SHP77 (cell line): ENCODE measurements around the gene MBD3L1.
A peak's percentile ranks its signal among the peaks of the same experiment; 100 is the strongest.

Experiments used
- DNase-seq, 2 experiments: peaks; one replicate each; lab custom pipeline; 2025; lab: John Stamatoyannopoulos, UW

MBD3L1 gene

DNA sequence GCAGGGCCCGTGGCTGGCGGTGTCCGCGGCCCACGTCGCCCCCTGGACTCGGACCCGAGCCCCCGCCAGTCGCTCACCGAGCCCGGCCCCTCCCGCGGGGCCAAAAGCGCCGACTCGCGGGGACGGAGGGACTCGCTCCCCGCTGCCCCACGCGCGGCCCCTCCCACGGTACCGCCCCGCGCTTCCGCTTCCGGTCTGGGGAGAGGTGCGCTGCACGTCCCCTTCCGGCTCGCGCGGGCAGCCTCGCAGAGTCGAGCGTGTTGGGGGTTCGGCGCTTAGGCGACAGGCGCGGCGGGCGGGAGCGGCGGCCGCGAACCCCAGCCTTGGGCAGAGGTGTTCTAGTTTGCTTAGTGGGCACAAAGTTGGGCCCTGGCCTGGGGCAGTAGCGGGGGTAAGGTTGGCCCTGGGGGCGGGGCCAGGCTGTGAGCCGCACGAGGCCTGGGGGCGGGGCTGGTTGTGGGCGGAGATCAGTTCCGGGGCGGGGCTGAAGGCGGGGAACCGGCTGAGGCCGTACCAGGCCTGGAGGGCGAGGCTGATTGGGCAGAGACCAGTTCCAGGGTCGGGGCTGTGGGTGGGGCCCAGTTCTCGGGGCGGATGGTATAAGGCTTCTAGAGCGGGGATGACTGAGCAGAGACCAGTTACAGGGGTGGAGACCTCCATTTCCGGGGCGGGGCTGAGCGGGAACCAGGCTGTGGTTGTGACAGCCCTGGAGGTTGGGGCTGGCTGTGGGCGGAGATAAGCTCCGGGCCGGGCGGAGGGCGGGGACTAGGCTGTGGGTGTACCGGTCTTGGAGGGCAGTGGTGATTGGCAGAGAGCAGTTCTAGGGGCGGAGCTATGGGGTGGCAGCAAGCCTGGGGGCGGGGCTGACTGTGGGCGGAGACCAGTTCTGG lies at the start of gene MBD3L1, which contains the start of gene ZNF558:
Gene MBD3L1 (plus strand): TSS at position 246 of the 890 bp plus-strand sequence. CDS start 10,302 bp downstream, outside the sequence.
Gene ZNF558 (minus strand): TSS at position 173 of the 890 bp plus-strand sequence. CDS start 9,645 bp downstream, outside the sequence.
- DNase-seq = peak; percentile 95 to 96

DNA sequence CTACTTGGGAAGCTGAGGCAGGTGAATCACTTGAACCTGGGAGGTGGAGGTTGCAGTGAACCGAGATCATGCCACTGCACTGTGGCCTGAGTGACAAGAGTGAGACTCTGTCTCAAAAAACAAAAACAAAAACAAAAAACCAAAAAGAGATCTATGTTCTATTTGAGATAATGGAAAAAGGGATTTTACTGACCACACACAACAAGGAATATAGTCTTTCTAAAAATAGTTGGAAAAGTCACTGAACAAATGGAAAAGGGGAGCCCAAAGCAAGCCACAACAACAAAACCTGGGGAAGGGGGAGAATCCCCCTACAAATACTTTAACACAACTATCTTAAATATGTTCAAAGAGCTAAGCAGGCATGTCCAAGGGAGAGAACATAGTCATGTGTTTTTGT lies 37.4 kb upstream of the MBD3L1 start:
- DNase-seq = no peak

DNA sequence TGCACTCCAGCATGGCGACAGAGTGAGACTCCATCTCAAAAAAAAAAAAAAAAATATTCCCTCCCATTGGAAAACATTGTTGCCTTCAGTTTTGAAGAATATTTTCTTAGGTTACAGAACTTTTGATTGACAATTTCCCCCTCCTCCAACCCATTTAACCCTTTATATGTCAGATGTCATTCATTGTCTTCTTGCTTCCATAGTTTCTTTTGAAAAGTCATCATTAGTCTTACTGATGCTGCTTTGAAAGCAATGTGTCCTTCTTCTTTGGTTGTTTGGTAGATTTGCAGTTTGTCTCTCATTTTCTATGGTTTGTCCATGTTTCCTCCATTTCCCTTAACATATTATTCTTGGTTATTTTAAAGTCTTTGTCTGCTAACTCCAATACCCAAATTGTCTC lies 25.5 kb upstream of the MBD3L1 start:
- no peak for DNase-seq

DNA sequence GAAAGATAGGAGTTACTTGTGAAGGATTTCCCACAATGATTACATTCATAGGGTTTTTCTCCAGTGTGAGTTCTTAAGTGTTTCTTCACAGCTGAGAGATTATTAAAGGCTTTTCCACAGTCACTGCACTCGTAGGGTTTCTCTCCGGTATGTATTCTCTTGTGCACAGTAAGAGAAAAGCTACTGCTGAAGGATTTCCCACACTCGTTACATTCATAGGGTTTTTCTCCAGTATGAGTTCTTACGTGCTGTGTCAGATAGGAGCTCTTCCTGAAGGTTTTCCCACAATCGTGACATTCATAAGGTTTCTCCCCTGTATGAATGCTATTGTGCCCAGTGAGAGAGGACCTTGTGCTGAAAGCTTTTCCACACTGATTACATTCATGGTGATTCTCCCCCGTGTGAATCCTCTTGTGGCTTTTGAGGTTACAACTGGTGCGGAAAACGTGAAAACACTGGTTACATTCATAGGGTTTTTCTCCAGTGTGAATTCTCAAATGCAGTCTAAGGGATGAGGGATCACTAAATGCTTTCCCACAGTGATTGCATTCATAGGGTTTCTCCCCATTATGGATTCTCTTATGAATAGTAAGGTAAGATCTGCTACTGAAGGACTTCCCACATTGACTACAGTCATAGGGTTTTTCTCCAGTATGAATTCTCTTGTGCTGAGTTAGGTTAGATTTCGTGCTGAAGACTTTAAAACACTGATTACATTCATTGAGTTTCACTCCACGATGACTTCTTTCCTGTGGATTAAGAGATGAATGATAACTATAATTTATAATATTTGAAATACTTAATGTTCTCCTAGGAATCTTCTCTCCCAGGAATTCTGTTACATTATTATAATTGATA lies 20.6 kb upstream of the MBD3L1 start:
- DNase-seq = no peak

DNA sequence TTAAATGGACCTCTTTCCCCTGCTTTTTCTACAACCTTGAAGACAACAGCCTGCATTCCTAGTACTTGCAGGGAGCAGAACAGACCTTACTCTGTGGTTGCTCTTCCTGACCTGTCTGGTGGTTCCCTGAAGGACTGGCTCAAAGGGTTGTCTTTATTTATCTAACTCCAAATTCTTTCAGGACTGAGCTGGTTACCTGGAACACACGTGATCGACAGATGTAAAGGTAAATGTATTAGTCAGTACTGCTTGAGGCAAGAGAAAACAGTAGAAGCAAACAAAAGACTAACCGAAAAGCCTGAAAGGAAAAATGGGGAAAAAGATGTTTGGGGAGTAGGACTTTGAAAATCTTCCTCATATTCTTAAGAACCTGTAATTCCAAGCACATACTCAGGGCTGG lies 18.0 kb upstream of the MBD3L1 start:
- DNase-seq = no peak

DNA sequence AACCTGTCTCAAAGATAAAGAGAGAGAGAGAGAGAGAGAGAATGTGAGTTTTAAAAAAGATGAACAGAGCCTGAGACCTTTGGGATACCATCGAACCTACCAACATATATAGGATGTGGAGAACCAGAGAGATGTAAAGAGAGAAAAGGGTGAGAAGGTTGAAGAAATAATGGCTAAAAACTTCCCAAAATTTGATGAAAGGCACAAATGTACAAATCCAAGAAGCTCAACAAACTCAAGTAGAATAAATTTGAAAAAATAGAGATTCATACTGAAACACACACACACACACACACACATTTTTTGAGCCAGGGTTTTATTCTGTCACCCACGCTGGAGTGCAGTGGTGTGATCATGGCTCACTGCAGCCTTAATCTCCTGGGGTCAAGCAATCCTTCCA lies 16.4 kb upstream of the MBD3L1 start:
- DNase-seq = no peak

DNA sequence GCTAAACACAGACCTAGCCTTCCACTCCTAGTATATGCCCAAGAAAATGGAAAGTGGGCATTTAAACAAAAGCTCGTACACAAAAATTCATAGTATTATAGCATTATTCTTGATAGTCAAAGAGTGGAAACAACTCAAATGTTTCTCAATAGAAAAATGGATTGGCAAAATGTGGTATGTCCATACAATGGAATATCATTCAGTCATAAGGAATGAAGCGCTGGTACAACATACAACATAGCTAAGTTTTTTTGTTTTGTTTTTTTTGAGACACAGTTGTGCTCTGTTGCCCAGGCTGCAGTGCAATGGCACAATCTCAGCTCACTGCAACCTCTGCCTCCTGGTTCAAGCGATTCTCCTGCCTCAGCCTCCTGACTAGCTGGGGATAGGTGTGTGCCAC lies 11.9 kb upstream of the MBD3L1 start:
- no peak for DNase-seq

DNA sequence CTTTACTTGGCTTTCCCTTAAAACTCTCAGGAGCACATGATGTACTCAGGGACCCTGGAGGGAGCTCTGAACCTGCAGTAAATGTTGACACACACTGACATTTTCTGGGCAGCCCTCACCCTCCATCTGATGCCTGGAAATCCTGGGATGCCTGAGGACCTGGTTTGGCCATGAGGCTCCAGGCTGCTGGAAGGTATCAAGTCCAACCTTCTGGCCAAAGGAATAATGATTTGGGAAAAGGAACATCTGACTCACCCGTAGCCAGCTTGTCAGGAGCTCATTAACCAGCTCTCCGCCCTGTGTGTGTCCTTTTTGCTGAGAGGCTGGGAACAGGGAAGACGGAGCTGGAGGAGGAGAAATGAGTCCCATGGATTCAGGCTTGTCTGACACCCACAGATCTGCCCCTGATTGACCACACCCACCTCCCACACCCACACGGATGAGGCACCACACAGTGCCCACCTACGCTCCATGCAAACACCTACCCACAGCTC lies 10.4 kb upstream of the MBD3L1 start:
- no peak for DNase-seq

DNA sequence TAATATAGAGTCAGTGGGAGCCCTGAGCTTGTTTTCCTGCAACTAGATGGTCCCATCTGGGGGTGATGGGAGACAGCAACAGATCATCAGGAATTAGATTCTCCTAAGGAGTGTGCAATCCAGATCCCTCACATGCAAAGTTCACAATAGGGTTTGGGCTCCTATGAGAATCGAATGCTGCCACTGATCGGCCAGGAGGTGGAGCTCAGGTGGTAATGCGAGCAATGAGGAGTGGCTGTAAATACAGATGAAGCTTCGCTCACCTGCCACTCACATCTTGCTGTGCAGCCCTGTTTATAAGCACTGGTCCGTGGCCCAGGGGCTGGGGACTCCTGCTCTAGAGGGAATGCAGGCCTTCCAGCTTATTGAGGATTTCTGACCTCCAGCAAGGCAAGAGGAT lies 5.8 kb upstream of the MBD3L1 start:
- no peak for DNase-seq

DNA sequence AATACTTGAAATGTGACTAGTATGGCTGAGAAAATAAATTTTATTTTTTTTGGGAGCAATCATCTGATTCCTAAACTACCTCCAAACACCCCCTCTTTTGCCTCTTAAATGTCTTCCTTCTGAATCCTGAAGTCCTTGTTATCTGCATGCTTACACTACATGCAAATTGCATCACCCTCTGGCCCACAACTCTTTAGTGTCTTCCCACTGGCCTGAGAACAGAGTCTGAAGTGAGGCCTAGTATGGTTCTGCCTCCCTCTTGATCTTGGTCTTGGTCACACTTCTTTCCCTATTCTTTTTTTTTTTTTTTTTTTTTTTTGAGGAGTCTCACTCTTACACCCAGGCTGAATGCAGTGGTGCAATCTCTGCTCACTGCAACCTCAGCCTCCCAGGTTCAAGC lies 4.9 kb upstream of the MBD3L1 start:
- no peak for DNase-seq

DNA sequence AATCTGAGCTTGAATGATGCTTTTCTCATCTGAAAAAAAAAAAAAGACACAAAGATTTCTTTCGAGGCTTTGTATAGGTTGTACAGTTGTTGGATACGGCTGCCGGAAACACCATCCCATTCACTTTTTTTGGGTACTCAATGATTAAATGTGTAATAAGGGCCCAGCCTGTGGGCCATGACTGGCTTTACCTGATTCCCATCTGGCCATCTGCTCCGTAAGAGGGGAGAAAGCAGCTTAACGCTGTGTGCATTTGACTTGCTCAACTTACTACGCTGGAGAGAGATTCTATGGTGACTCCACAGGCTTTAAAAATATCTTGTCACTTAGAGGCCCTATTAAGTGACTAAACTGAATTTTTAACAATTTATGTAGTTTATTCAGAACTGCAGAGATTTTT lies 804 bp upstream of the MBD3L1 start:
- no peak for DNase-seq

DNA sequence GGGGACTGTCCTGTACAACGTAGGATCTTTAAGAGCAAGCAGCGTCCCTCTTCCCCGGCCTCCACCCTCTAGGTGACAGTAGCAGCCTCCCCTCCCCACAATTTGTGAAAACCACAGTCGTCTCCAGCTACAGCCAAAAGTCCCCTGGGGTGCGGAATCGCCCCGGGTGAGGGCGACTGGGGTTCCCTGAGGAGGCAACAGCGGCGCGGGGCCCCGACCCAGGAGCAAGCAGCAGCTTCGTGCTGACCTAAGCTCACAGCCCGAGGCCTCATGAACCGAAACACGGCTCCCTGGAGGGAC lies 395 bp upstream of the MBD3L1 start:
- DNase-seq = peak; percentile 38 to 67

DNA sequence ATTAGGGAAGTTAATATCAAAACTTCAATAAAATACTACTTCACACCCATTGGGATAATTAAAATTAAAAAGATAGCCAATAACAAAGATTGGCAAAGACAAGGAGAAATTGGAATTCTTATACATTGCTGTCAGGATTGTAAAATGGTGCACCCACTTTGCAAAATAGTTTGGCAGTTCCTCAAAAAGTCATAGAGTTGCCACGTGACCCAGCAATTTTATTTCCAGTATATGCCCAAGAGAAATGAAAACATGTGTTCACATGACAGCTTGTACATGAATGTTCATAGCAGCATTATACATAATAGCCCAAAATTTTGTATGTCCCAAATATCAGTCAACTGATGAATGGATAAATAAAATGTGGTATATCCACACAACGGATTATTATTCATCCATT lies 3.3 kb downstream of the MBD3L1 start:
- DNase-seq = no peak

DNA sequence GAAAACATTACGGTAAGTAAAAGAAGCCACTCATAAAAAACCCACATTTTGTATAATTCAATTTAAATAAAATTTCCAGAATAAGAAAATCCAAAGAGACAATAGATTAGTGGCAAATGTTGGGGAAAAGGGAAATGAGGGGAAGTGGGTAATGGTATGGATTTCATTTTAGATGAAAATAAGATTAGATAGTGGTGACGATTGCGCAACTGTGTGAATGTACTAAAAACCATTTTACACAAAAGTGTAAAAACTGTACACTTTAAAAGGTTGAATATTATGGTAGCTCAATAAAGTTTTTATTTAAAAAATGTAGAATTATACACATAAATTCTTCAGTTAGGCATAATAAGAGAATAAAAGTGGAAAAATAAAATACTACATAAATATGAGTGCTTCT lies 3.7 kb downstream of the MBD3L1 start:
- no peak for DNase-seq

DNA sequence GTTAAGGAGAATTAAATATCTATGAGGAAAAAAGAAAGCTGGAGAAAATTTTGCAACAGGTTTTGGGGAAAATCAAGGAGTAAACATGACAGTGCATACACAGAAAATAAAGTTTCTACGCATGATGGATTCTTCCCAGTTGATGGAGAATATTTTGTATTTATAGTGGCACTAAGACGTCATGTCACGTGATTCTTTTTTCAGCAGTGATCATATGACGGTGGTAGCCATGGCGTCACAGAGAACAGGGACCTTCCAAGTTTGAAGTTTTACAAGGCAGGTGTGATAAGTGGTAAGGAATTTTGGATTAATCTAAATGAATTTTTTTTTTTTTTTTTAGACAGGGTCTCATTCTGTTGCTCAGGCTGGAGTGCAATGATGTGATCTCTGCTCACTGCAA lies 8.5 kb downstream of the MBD3L1 start:
- no peak for DNase-seq

DNA sequence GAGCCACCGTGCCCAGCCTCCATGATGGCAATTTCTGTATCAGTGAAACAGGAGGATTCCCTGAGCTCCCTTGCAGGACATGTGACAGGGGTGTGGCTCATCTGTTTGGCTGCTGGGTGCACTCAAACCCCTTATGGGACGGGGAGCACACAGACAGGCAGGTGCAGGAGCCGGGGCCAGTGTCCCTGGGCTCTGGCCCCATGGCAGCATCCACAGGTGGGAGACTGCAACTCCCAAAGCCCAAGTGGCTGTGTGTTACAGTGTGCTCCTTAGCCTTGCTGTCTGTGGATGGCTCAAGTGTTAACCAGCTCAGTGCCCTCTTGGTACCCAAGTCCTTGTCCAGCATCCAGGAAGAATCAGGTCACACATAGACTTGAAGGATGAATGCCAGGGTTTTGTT lies 14.6 kb downstream of the MBD3L1 start:
- no peak for DNase-seq

DNA sequence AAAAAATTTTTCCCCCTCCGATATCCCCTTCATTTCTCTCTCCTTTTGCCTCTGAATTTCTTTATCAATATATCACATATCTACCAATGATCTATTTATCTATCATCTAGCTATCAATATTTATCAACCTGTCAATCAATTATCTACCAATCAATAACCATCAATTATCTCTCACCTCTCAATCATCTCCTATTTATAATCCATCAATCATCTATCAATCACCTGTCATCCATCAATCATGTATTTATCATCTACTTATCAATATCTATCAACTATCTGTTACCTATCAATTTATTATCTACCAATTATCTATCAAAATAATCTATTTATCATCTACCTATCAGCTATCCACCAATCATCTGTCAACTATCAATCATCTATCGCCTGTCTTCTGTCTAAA lies 17.1 kb downstream of the MBD3L1 start:
- no peak for DNase-seq

DNA sequence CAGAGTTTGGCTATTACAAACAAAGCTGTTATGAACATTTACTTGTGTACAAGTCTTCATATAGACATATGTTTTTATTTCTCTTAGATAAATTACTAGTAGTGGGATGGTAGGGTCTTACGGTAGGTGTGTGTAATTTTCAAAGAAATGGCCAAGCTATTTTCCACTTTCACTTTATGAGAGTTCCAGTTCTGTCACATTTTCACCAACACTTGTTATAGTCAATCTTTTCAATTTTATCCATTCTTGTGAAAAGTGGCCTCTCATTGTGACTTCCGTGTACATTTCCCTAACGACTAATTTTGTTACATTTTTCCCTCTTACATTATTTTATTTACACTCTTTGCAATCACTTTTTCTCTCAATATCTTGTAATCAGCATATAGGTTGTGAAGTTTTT lies 18.3 kb downstream of the MBD3L1 start:
- no peak for DNase-seq

DNA sequence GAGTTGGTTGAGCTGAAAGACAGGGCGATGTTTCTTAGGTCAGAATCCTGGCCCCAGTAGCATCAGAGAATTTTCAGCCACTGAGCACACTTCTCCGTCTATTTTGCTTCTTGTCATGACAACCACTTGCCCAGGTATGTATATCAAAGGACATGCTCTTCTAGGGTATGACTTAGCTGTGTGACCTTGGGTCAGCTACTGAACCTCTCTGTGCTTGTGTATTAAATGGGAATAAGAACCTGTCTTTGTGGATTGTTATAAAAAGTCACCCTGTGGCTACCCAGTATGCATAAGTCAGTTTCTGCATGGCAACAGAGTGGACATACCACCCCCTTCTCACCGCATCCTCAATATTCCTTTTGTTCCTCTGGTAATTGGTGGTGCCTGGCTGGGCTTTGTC lies 26.1 kb downstream of the MBD3L1 start:
- DNase-seq = no peak

DNA sequence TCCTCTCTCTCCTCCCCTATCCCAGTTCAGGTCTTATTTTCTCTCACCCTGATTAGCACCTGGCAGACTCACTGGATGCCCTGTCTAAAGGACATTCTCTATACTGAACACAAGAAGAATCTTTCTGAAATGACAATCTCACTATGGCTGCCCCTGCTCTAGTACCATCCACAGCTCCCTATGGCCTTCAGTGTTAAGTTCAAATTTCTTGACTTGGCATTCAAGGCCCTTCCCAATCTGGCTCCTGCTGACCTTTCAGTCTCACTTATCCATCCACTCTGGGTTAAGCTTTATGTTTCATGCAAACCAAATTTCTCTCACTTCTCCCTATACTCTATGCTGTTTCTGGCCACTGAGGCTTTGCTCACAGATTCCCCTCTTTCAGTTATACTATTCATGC lies 34.2 kb downstream of the MBD3L1 start:
- no peak for DNase-seq

DNA sequence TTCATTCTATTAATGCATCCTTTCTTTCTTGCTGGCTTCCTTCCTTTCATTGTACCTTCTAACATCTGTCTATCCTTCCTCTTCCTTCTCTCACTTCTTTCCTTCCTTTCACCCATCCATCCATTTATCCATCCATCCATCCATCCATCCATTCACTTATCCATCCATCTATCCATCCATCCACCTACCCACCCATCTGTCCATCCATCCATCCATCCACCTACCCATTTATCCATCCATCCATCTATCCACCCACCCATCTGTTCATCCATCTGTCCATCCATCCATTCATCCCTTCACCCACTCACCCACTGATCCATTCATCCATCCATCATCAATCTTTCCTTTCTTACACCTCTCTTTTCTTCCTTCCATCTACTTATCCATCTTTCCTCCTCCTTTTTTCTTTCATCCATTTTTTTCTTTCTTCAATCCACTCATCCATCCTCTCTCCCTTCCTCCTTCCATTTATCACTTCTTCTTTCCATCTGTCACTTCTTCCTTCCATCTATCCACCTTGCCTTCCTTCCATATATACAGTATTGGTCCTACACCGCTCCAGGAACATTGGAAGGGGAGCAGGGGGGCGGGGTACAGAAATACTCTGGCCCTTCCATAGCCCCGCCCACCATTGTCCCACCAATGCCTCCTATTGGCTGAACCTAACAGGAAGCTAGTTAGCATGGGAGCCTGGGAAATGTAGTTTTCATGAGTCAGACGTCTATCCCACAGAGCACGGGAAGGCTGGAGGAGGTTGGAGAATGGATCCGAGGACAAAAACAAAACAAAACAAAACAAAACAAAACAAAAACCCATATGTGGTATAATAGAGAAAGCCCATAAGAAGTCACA lies 45.9 kb downstream of the MBD3L1 start:
- no peak for DNase-seq

DNA sequence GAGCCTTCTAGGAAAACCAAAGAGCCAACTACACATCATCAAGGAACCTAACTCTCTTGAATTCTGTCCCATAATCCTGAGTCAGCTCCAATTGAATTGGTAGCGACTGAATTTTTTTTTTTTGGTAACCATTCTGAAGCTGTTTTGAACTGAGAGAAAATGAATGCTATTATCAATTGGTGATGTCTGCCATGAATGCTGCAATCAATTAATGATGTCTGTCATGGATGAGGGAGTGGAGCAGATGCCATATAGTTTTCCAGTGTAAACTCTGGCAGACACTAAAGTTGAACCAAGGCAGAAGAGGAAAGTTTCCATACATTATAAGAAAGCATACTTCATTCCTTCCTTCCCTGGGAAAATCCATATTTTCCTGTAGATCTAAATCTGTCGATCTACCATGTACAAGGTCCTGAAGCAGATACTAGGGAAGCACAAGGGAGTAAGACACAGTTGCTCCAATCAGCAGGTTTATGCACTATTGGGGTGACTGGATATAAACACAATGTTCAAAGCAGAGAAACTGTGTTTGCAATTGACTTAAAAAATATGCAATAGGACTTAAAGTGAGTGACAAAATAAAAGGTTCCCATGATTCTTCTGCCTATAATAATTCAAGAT lies 48.8 kb downstream of the MBD3L1 start:
- DNase-seq = no peak
